H1 (cell line): ENCODE results near the gene NOLC1. TPM values are rescaled to one million over a fixed set of nuclear protein-coding genes. Genes with fewer than 3 reads are reported as not detected.

Source experiments
- CTCF ChIA-PET: fragments of 300-600 bp; sonication (Branson Sonifier 250); formaldehyde crosslinking; loops from one replicate; lab custom pipeline; 2021; ENCODE audit not compliant: partially characterized antibody; lab: Charles Lee
- POLR2A ChIA-PET: fragments of 300-600 bp; sonication (Branson Sonifier 250); formaldehyde crosslinking; loops from one replicate; lab custom pipeline; 2021; ENCODE audit warnings: inconsistent platforms; ENCODE audit not compliant: partially characterized antibody; lab: Charles Lee
- DNase-seq, 2 experiments: peaks; one replicate each; pipeline versions ENCODE4 v3.0.0 to v3.0.0-alpha.2; 2010 to 2022; ENCODE audit warnings: low spot score in 2 of 2, low read depth in 1 of 2, mixed read lengths in 1 of 2
- FAIRE-seq: peaks from 2 replicates; lab custom pipeline; 2011; peaks lifted over from hg19 to GRCh38; lab: Jason Lieb, UNC
- H2AFZ ChIP-seq: 2 replicates; pipeline ENCODE4 v1.8.1; 2012; ENCODE audit warnings: low read length, inconsistent platforms
- H2AK5ac ChIP-seq: 2 replicates; pipeline ENCODE4 v1.6.1; 2013; ENCODE audit warnings: low read depth, low read length
- H2BK120ac ChIP-seq: replicated peaks from 2 replicates; pipeline ENCODE3; 2013; ENCODE audit warnings: low read depth, low read length, inconsistent platforms
- H2BK12ac ChIP-seq: 2 replicates; pipeline ENCODE4 v1.6.1; 2013; ENCODE audit warnings: low read depth, low read length
- H2BK15ac ChIP-seq: 2 replicates; pipeline ENCODE4 v1.6.1; 2013; ENCODE audit warnings: low read length
- H2BK20ac ChIP-seq: 2 replicates; pipeline ENCODE4 v1.6.1; 2013; ENCODE audit warnings: low read length
- H2BK5ac ChIP-seq: 2 replicates; pipeline ENCODE4 v1.6.1; 2013; ENCODE audit warnings: low read depth, low read length
- H3K14ac ChIP-seq: 2 replicates; pipeline ENCODE4 v1.6.1; 2013; ENCODE audit warnings: inconsistent platforms; ENCODE audit not compliant: insufficient read length
- H3K18ac ChIP-seq: 2 replicates; pipeline ENCODE4 v1.6.1; 2013; ENCODE audit warnings: low read length; ENCODE audit errors: extremely low read depth
- H3K23ac ChIP-seq: 2 replicates; pipeline ENCODE4 v1.6.1; 2013; ENCODE audit warnings: inconsistent platforms; ENCODE audit not compliant: insufficient read length
- H3K23me2 ChIP-seq: 2 replicates; pipeline ENCODE4 v1.6.1; 2013; ENCODE audit warnings: low read depth, low read length
- H3K27ac ChIP-seq: 2 replicates; pipeline ENCODE4 v1.6.1; 2011; ENCODE audit warnings: low read depth, low read length, inconsistent platforms
- H3K27me3 ChIP-seq, 4 experiments: replicated peaks in 1 of 4; 1 replicate in 1 of 4; 2 replicates in 3 of 4; pipeline versions ENCODE4 v1.6.1 to v1.8.1; 2011 to 2013; ENCODE audit warnings: low read length in 3 of 4, mild to moderate bottlenecking in 3 of 4, inconsistent platforms in 2 of 4, mixed read lengths in 2 of 4, moderate library complexity in 1 of 4; ENCODE audit not compliant: control insufficient read depth in 3 of 4, insufficient read depth in 3 of 4; ENCODE audit errors: extremely low read depth in 1 of 4
- H3K36me3 ChIP-seq, 4 experiments: 2 replicates each; pipeline versions ENCODE4 v1.6.1 to v1.8.1; 2011 to 2013; ENCODE audit warnings: mild to moderate bottlenecking in 4 of 4, low read length in 3 of 4, moderate library complexity in 2 of 4, control low read depth in 1 of 4, inconsistent platforms in 1 of 4; ENCODE audit not compliant: insufficient read depth in 4 of 4, control insufficient read depth in 2 of 4
- H3K4ac ChIP-seq: replicated peaks from 2 replicates; pipeline ENCODE3; 2013; ENCODE audit warnings: low read length, low read depth, mixed read lengths, inconsistent platforms; ENCODE audit not compliant: insufficient read length
- H3K4me1 ChIP-seq, 4 experiments: replicated peaks in 1 of 4; 1 replicate in 1 of 4; 2 replicates in 3 of 4; pipeline versions ENCODE4 v1.6.1 to v1.8.1; 2011 to 2013; ENCODE audit warnings: low read length in 3 of 4, inconsistent platforms in 2 of 4, mixed read lengths in 1 of 4; ENCODE audit not compliant: insufficient read depth in 4 of 4, control insufficient read depth in 3 of 4
- H3K4me2 ChIP-seq, 2 experiments: 2 replicates each; pipeline versions ENCODE4 v1.6.1 to v1.8.1; 2011 to 2013; ENCODE audit warnings: low read depth in 2 of 2, low read length in 2 of 2, control low read depth in 1 of 2, inconsistent platforms in 1 of 2, mild to moderate bottlenecking in 1 of 2; ENCODE audit not compliant: insufficient read depth in 1 of 2
- H3K4me3 ChIP-seq, 4 experiments: fragments of 200-600, 300-600 bp in 1 of 4; sonication (generic), shearing (Covaris generic), sonication (Bioruptor Twin) in 1 of 4; 2 replicates each; pipeline versions ENCODE4 v1.5.1 to v1.8.1; 2011 to 2016; ENCODE audit warnings: low read length in 4 of 4, low read depth in 3 of 4, control low read depth in 2 of 4, inconsistent platforms in 2 of 4, mild to moderate bottlenecking in 2 of 4, mixed read lengths in 1 of 4, moderate library complexity in 1 of 4; ENCODE audit not compliant: insufficient read depth in 2 of 4; ENCODE audit errors: extremely low read depth in 1 of 4
- H3K56ac ChIP-seq: replicated peaks from 2 replicates; pipeline ENCODE3; 2013; ENCODE audit warnings: low read depth, mild to moderate bottlenecking, mixed read lengths, low read length, inconsistent platforms; ENCODE audit not compliant: insufficient read length
- H3K79me1 ChIP-seq: 2 replicates; pipeline ENCODE4 v1.6.1; 2013; ENCODE audit warnings: low read depth, low read length, control low read depth
- H3K79me2 ChIP-seq, 2 experiments: 2 replicates each; pipeline versions ENCODE4 v1.6.1 to v1.8.1; 2012 to 2013; ENCODE audit warnings: low read length in 2 of 2, mild to moderate bottlenecking in 2 of 2, inconsistent platforms in 1 of 2; ENCODE audit not compliant: insufficient read depth in 2 of 2, control insufficient read depth in 1 of 2
- H3K9ac ChIP-seq, 4 experiments: replicated peaks in 1 of 4; 1 replicate in 1 of 4; 2 replicates in 3 of 4; pipeline versions ENCODE4 v1.6.1 to v1.8.1; 2011 to 2013; ENCODE audit warnings: low read depth in 3 of 4, low read length in 3 of 4, control low read depth in 2 of 4, mild to moderate bottlenecking in 2 of 4, moderate library complexity in 2 of 4, inconsistent platforms in 1 of 4; ENCODE audit errors: extremely low read depth in 1 of 4
- H3K9me3 ChIP-seq, 2 experiments: 2 replicates each; pipeline versions ENCODE4 v1.6.1 to v1.8.1; 2012 to 2013; ENCODE audit warnings: mild to moderate bottlenecking in 2 of 2, moderate library complexity in 2 of 2, control low read depth in 1 of 2, inconsistent platforms in 1 of 2, low read depth in 1 of 2, low read length in 1 of 2, mixed read lengths in 1 of 2; ENCODE audit not compliant: insufficient read depth in 2 of 2
- H4K20me1 ChIP-seq, 2 experiments: replicated peaks in 1 of 2; 2 replicates each; pipeline versions ENCODE3 to v1.8.1; 2011 to 2013; ENCODE audit warnings: inconsistent platforms in 2 of 2, low read length in 2 of 2, mild to moderate bottlenecking in 1 of 2; ENCODE audit not compliant: insufficient read depth in 2 of 2, control insufficient read depth in 1 of 2
- H4K5ac ChIP-seq: 2 replicates; pipeline ENCODE4 v1.6.1; 2013; ENCODE audit warnings: low read length, low read depth, mixed read lengths, inconsistent platforms; ENCODE audit not compliant: insufficient read length
- H4K8ac ChIP-seq: 2 replicates; pipeline ENCODE4 v1.8.0; 2013; ENCODE audit warnings: mild to moderate bottlenecking, moderate library complexity, low read length, inconsistent platforms; ENCODE audit not compliant: insufficient read depth; ENCODE audit errors: extremely low read depth
- H4K91ac ChIP-seq: replicated peaks from 2 replicates; pipeline ENCODE3; 2013; ENCODE audit warnings: low read length, mixed read lengths, inconsistent platforms; ENCODE audit not compliant: insufficient read length
- ASH2L ChIP-seq: fragments of 200-600, 300-600 bp; sonication (generic); IDR thresholded peaks from one replicate; pipeline ENCODE4 v1.7.1; 2017; ENCODE audit warnings: low read length
- CHD2 ChIP-seq: IDR thresholded peaks from 2 replicates; pipeline ENCODE4 v1.6.1; 2012; ENCODE audit warnings: low read length, improper control_type of control experiment
- CREB1 ChIP-seq: IDR thresholded peaks from 2 replicates; pipeline ENCODE4 v1.6.1; 2012; ENCODE audit warnings: inconsistent platforms
- CTBP2 ChIP-seq: IDR thresholded peaks from 2 replicates; pipeline ENCODE4 v1.7.0; 2011; ENCODE audit warnings: borderline replicate concordance, mild to moderate bottlenecking, moderate library complexity, mixed read lengths, low read length; ENCODE audit not compliant: insufficient read depth, insufficient read length
- EGR1 ChIP-seq: IDR thresholded peaks from 2 replicates; pipeline ENCODE4 v1.6.1; 2011; ENCODE audit warnings: low read depth, low read length, borderline replicate concordance
- JUN ChIP-seq: IDR thresholded peaks from 2 replicates; pipeline ENCODE4 v1.6.1; 2011; ENCODE audit warnings: low read depth, mild to moderate bottlenecking, improper control_type of control experiment, low read length
- KDM4A ChIP-seq: IDR thresholded peaks from one replicate; pipeline ENCODE4 v1.7.1; 2012; ENCODE audit warnings: low read depth, mild to moderate bottlenecking, moderate library complexity, low read length, inconsistent platforms; ENCODE audit not compliant: severe bottlenecking
- POLR2A ChIP-seq, 2 experiments: IDR thresholded peaks; 1 replicate in 1 of 2; 2 replicates in 1 of 2; pipeline ENCODE4 v1.6.1; 2011; ENCODE audit warnings: low read depth in 2 of 2, low read length in 2 of 2, mild to moderate bottlenecking in 2 of 2; ENCODE audit errors: control extremely low read depth in 1 of 2
- RFX5 ChIP-seq: IDR thresholded peaks from 2 replicates; pipeline ENCODE4 v1.6.1; 2011; ENCODE audit warnings: low read depth, low read length, improper control_type of control experiment, borderline replicate concordance
- SP2 ChIP-seq: IDR thresholded peaks from 2 replicates; pipeline ENCODE4 v1.6.1; 2012; ENCODE audit warnings: mild to moderate bottlenecking, low read length, inconsistent platforms
- SP4 ChIP-seq: IDR thresholded peaks from 2 replicates; pipeline ENCODE4 v1.6.1; 2012; ENCODE audit warnings: low read length, inconsistent platforms
- WGBS, 2 experiments: shearing (Covaris generic) in 1 of 2; methylation state at CpG; one replicate each; pipeline versions ENCODE4 v1.1.6 to v1.1.7; 2013 to 2015; ENCODE audit warnings: low lambda C conversion rate in 2 of 2, mixed read lengths in 2 of 2, inconsistent platforms in 1 of 2, low coverage in 1 of 2, missing lambda C conversion rate in 1 of 2; ENCODE audit not compliant: insufficient replicate concordance in 2 of 2, insufficient coverage in 1 of 2, insufficient read length in 1 of 2; ENCODE audit errors: extremely low coverage in 1 of 2, missing lambda C conversion rate in 1 of 2; 5-methylcytosine and 5-hydroxymethylcytosine counted together
- polyA plus RNA-seq, 7 experiments: library from polyadenylated mRNA; depleted of rRNA in 3 of 7; stranded (reverse) in 5 of 7; unstranded in 2 of 7; fragments of >200 nt in 5 of 7; fragments of 200-250 nt in 2 of 7; gene quantifications; 1 replicate in 5 of 7; 2 replicates in 1 of 7; 4 replicates in 1 of 7; pipeline versions ENCODE4 v1.2.1 to v1.2.3, GENCODE V29; 2011 to 2013; ENCODE audit warnings: missing spikeins in 2 of 7, mixed read lengths in 2 of 7
- total RNA-seq: library from RNA; stranded (reverse); fragmentation: NEBNext Ultra II Directional; extraction: Animal tissue kit (Norgen Biotek cat#: 25700); gene quantifications from 2 replicates; pipeline ENCODE4 v1.2.1, GENCODE V29; 2021
- TF ChIP-seq, protein P1 (sequence below), 3 experiments: IDR thresholded peaks; 1 replicate in 2 of 3; 2 replicates in 1 of 3; pipeline versions ENCODE4 v1.5.1 to v1.6.1; 2011; ENCODE audit warnings: low read length in 3 of 3, mild to moderate bottlenecking in 3 of 3, inconsistent platforms in 2 of 3, low read depth in 1 of 3, moderate library complexity in 1 of 3; ENCODE audit not compliant: insufficient read depth in 1 of 3; ENCODE audit errors: control extremely low read depth in 1 of 3
- TF ChIP-seq, protein P2 (sequence below): IDR thresholded peaks from 2 replicates; pipeline ENCODE4 v1.6.1; 2012; ENCODE audit warnings: inconsistent platforms

The NOLC1 gene
- total and polyA plus RNA-seq, 2 of the 8 experiments (the other 6 are each of a cell fraction or from before 2014, with no cell fraction given): 86.3 to 191 TPM

DNA sequence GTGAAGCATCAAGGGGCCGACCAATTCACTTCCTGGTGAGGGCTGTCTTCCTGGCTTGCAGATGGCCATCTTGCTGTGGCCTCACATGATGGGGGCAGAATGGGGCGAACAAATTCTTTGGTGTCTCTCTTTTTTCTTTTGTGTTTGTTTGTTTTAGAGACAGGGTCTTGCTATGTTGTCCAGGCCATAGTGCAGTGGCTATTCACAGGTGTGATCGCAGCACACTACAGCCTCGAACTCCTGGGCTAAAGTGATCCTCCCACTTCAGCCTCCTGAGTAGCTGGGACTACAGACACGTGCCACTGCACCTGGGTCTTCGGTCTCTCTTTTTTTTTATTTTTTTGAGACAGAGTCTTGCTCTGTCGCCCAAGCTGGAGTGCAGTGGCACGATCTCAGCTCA is 20.1 kb downstream of the NOLC1 start:
- H2BK20ac ChIP-seq: no peak overlapping the region
- POLR2A ChIA-PET: interaction anchor here (12.6 kb wide), 1 partner anchor 19 kb away, joined by 217 read pairs; the partner anchor contains the start of gene NOLC1
- no peaks in the 10 kb centered on the region for H3K23me2 ChIP-seq
- no peak overlapping the region for H3K56ac ChIP-seq
- no peak overlapping the region for H3K4ac ChIP-seq
- H4K20me1 ChIP-seq: no peaks in the 10 kb centered on the region
- no peak overlapping the region for H3K14ac ChIP-seq
- H2BK5ac ChIP-seq: no peak overlapping the region
- H3K79me1 ChIP-seq: no peaks in the 10 kb centered on the region
- H3K4me2 ChIP-seq: no peak overlapping the region
- no peak overlapping the region for H2BK15ac ChIP-seq
- 89% methylated on average over 8 of the region's 8 CpGs; no CpG with 5 or more reads in 1 of the 2 experiments for WGBS, 2 experiments
- H4K91ac ChIP-seq: no peak overlapping the region
- no peaks in the 10 kb centered on the region for H3K79me2 ChIP-seq
- H3K27ac ChIP-seq: no peak overlapping the region
- H2AFZ ChIP-seq: no peak overlapping the region
- H3K36me3 ChIP-seq: no peaks in the 10 kb centered on the region
- H3K27me3 ChIP-seq: no peaks in the 10 kb centered on the region
- H2BK12ac ChIP-seq: no peak overlapping the region
- H3K18ac ChIP-seq: no peak overlapping the region
- no peaks in the 10 kb centered on the region; a peak in 1 of 7 replicates for H3K4me1 ChIP-seq
- no peak overlapping the region for H2BK120ac ChIP-seq
- H4K8ac ChIP-seq: no peak overlapping the region
- no peak overlapping the region for H2AK5ac ChIP-seq
- no peak overlapping the region for H3K9ac ChIP-seq
- CTCF ChIA-PET: interaction anchor here (0.7 to 7.3 kb wide), 3 partner anchors 57 to 181 kb away, joined by 3 to 85 read pairs (median 8); partner anchors contain the start of gene ELOVL3
- H3K23ac ChIP-seq: no peak overlapping the region
- FAIRE-seq: no peak
- no peak for DNase-seq
- H3K9me3 ChIP-seq: no peaks in the 10 kb centered on the region; a peak in 1 of 4 replicates
- H3K4me3 ChIP-seq: no peak overlapping the region
- no peak overlapping the region for H4K5ac ChIP-seq
- no peak for TF ChIP-seq RFX5
- no peak for TF ChIP-seq JUN
- TF ChIP-seq EGR1: no peak
- TF ChIP-seq, protein P1, sequence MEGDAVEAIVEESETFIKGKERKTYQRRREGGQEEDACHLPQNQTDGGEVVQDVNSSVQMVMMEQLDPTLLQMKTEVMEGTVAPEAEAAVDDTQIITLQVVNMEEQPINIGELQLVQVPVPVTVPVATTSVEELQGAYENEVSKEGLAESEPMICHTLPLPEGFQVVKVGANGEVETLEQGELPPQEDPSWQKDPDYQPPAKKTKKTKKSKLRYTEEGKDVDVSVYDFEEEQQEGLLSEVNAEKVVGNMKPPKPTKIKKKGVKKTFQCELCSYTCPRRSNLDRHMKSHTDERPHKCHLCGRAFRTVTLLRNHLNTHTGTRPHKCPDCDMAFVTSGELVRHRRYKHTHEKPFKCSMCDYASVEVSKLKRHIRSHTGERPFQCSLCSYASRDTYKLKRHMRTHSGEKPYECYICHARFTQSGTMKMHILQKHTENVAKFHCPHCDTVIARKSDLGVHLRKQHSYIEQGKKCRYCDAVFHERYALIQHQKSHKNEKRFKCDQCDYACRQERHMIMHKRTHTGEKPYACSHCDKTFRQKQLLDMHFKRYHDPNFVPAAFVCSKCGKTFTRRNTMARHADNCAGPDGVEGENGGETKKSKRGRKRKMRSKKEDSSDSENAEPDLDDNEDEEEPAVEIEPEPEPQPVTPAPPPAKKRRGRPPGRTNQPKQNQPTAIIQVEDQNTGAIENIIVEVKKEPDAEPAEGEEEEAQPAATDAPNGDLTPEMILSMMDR (IDR thresholded peaks at IDR 0.05; ENCODE audit: control extremely low read depth in 1 of 3, insufficient read depth in 1 of 3, low read depth in 1 of 3, low read length in 3 of 3): no peak
- no peak for TF ChIP-seq CTBP2
- TF ChIP-seq KDM4A: no peak
- TF ChIP-seq POLR2A (IDR thresholded peaks at IDR 0.05; ENCODE audit: control extremely low read depth in 1 of 2, low read depth in 2 of 2, low read length in 2 of 2): no peak
- TF ChIP-seq ASH2L: no peak
- TF ChIP-seq, protein P2, sequence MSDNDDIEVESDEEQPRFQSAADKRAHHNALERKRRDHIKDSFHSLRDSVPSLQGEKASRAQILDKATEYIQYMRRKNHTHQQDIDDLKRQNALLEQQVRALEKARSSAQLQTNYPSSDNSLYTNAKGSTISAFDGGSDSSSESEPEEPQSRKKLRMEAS: no peak
- TF ChIP-seq CHD2: no peak
- no peak for TF ChIP-seq SP2
- no peak for TF ChIP-seq CREB1
- no peak for TF ChIP-seq SP4
